Activated CD4-positive, alpha-beta T cell treated with anti-CD3 and anti-CD28 coated beads for 36 hours (primary cell): ENCODE measurements around the gene GALNT4. TPM values are rescaled to one million over a fixed set of nuclear protein-coding genes. Genes with fewer than 3 reads are reported as not detected.
A peak's percentile ranks its signal among the peaks of the same experiment; 100 is the strongest.

Source experiments
- ATAC-seq: fragments of 200-7000 bp; cut with Tn5 transposase; one replicate; pipeline ENCODE4 v1.10.0; 2021; ENCODE audit warnings: mild to moderate bottlenecking, moderate library complexity
- CTCF ChIA-PET: fragments of 350-600 bp; sonication (Branson Sonifier 250); formaldehyde crosslinking; loops from one replicate; lab custom pipeline; 2021; ENCODE audit warnings: antibody characterized with exemption; lab: Charles Lee
- POLR2A ChIA-PET: fragments of 350-600 bp; sonication (Branson Sonifier 250); formaldehyde crosslinking; loops from one replicate; lab custom pipeline; 2021; ENCODE audit warnings: antibody characterized with exemption, inconsistent platforms; lab: Charles Lee
- DNase-seq: peaks from one replicate; pipeline ENCODE4 v3.0.0-alpha.2; 2020
- H3K27ac Mint-ChIP-seq: one replicate; pipeline ENCODE4 v1.8.0; 2021; ENCODE audit warnings: mixed read lengths
- H3K27me3 Mint-ChIP-seq: one replicate; pipeline ENCODE4 v1.8.0; 2021; ENCODE audit warnings: mixed read lengths
- H3K36me3 Mint-ChIP-seq: one replicate; pipeline ENCODE4 v1.8.0; 2021; ENCODE audit warnings: low read depth, mixed read lengths
- H3K4me1 Mint-ChIP-seq: one replicate; pipeline ENCODE4 v1.8.0; 2021; ENCODE audit warnings: mixed read lengths
- H3K4me3 Mint-ChIP-seq: one replicate; pipeline ENCODE4 v1.8.0; 2021; ENCODE audit warnings: mild to moderate bottlenecking, moderate library complexity, mixed read lengths
- H3K9me3 Mint-ChIP-seq: one replicate; pipeline ENCODE4 v1.8.0; 2021; ENCODE audit warnings: low read depth, mixed read lengths
- intact Hi-C, 2 experiments: fragments of 100-400 bp; cut with DNase I in 1 of 2; cut with micrococcal nuclease in 1 of 2; formaldehyde crosslinking; loops; one replicate each; pipeline versions ENCODE4 v1.14.2 to v1.15.1; 2022 to 2024; cut with DNase I, micrococcal nuclease
- total RNA-seq, 2 experiments: library from RNA; stranded (reverse); gene quantifications; one replicate each; pipeline ENCODE4 v1.2.3, GENCODE V29; 2021

The GALNT4 gene
- total RNA-seq, 2 experiments from 2014 or later, result 3.0 to 4.6 TPM

DNA sequence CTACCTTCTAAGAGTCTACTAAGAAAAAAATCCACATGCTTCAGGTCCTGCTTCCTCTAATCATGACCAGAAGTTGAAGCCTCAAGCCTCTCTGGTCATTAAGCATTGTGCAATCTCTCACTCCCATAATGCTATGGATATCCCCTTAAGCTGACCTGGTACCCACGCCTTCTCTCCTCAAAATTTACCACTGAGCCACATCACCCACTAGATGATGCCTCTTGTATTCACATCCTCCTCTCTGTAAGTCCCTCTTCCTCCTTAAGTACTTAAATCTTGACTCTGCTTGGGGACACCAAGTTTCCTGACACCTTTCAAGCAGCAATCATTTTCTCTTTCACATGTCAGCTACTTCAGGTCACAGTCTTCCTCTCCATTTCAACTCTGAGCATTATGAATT is 9.8 kb downstream of the GALNT4 start:
- H3K4me1 Mint-ChIP-seq, result peaks cover 12% of the 10 kb centered on the region
- no peak for DNase-seq
- ChIA-PET POLR2A (no interaction called here), CTCF (interaction anchor here (1.0 kb wide), 1 partner anchor 43 kb away, joined by 3 read pairs; no protein-coding TSS in a partner anchor)
- H3K36me3 Mint-ChIP-seq, result peaks cover 2% of the 10 kb centered on the region
- intact Hi-C loops, result no loop called here
- peak; percentile 71 for ATAC-seq
- no peak overlapping the region for H3K4me3 Mint-ChIP-seq
- H3K27me3 Mint-ChIP-seq, result no peaks in the 10 kb centered on the region
- no peaks in the 10 kb centered on the region for H3K9me3 Mint-ChIP-seq
- no peak overlapping the region for H3K27ac Mint-ChIP-seq

DNA sequence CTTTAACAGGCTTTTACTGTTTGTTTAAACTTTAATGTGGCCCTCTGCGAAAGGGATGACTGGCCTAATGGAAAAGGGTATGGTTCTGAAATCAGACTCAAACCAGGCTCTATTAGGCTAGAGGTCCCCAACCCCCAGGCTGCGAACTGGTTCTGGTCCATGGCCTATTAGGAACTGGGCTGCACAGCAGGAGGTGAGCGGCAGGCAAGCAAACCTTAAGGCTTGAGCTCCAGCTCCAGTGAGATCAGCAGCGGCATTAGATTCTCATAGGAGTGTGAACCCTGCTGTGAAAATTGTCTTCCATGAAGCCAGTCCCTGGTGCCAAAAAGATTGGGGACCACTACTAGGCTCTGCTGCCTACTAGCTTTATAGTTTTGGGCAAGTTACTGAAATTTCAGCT is 11.1 kb downstream of the GALNT4 start:
- ChIA-PET CTCF (interaction anchor here (1.0 to 1.4 kb wide), 3 partner anchors 11 to 19 kb away, joined by 3 read pairs; partner anchors contain the start of gene GALNT4), POLR2A (interaction anchor here (0.6 kb wide), 1 partner anchor 443 kb away, joined by 4 read pairs; no protein-coding TSS in a partner anchor)
- no peak overlapping the region for H3K4me3 Mint-ChIP-seq
- H3K36me3 Mint-ChIP-seq, result peaks cover 4% of the 10 kb centered on the region
- DNase-seq (no peak), ATAC-seq (no peak)
- intact Hi-C loops, result no loop called here
- H3K27ac Mint-ChIP-seq, result no peak overlapping the region
- H3K9me3 Mint-ChIP-seq, result no peaks in the 10 kb centered on the region
- H3K27me3 Mint-ChIP-seq, result no peaks in the 10 kb centered on the region
- peaks cover 7% of the 10 kb centered on the region for H3K4me1 Mint-ChIP-seq

DNA sequence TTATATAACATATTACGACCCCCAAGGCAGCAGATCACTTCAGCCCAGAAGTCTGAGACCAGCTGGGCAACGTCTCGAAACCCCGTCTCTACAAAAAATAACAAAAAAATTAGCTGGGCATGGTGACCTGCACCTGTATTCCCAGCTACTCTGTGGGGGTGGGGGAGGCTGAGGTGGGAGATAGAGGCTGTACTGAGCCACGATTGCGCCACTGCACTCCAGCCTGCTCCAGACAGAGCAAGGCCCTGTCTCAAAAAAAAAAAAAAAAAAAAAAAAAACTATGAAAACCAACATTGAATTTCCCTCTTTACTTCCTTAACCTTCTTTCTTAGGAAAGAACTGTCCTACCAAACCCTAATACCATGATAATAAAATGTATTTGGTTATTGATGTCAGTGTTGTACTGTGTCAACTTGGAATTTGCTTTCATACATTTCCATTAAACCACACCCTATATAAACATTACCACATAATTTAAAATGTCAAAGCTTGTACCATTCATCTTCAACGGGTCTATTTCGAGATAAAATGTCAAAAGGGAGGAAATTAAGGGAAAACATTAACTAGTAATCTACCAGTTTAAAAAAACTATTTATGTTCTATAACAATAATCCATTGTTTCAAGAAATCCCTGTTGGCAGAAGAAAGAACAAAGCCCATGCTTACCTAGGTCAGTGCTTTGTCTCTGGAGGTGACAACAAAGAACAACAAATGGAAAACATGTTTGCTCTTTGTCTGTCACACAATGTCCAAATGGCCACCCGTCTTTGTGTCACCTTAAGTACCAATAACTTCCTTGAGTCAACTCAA is 17.4 kb downstream of the GALNT4 start:
- H3K9me3 Mint-ChIP-seq, result no peaks in the 10 kb centered on the region
- H3K36me3 Mint-ChIP-seq, result peaks cover 5% of the 10 kb centered on the region
- H3K4me1 Mint-ChIP-seq, result peaks cover 9% of the 10 kb centered on the region
- no peaks in the 10 kb centered on the region for H3K27me3 Mint-ChIP-seq
- H3K4me3 Mint-ChIP-seq, result no peak overlapping the region
- intact Hi-C loops, result no loop called here
- H3K27ac Mint-ChIP-seq, result no peak overlapping the region
- ATAC-seq (no peak), DNase-seq (no peak)
- POLR2A ChIA-PET, result no interaction called here
- CTCF ChIA-PET, result no interaction called here

DNA sequence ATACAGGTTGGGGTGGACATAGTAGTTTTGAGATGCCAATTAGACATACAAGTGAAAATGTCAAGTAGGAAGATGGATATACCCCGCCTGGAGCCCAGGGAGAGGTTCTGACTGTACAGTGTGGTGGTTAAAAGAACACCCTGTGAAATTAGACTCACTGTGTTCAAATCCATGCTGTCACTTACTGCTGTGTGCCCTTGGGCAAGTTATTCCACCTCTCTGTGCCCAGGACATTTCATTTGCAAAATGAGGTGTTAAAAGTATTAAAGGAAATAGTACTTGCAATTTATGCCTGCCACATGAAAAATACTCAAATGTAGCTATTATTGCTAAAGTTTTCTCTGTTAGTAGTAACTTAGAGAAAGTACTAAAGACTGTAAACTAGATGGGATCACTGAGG is 18.5 kb downstream of the GALNT4 start:
- ChIA-PET CTCF (interaction anchor here (1.4 kb wide), 1 partner anchor 37 kb away, joined by 3 read pairs; no protein-coding TSS in a partner anchor), POLR2A (no interaction called here)
- Mint-ChIP-seq H3K27me3 (no peaks in the 10 kb centered on the region), H3K36me3 (peaks cover 7% of the 10 kb centered on the region), H3K4me3 (no peak overlapping the region), H3K9me3 (no peaks in the 10 kb centered on the region), H3K4me1 (peaks cover 9% of the 10 kb centered on the region), H3K27ac (no peak overlapping the region)
- ATAC-seq (no peak), DNase-seq (no peak)
- intact Hi-C loops, result no loop called here

DNA sequence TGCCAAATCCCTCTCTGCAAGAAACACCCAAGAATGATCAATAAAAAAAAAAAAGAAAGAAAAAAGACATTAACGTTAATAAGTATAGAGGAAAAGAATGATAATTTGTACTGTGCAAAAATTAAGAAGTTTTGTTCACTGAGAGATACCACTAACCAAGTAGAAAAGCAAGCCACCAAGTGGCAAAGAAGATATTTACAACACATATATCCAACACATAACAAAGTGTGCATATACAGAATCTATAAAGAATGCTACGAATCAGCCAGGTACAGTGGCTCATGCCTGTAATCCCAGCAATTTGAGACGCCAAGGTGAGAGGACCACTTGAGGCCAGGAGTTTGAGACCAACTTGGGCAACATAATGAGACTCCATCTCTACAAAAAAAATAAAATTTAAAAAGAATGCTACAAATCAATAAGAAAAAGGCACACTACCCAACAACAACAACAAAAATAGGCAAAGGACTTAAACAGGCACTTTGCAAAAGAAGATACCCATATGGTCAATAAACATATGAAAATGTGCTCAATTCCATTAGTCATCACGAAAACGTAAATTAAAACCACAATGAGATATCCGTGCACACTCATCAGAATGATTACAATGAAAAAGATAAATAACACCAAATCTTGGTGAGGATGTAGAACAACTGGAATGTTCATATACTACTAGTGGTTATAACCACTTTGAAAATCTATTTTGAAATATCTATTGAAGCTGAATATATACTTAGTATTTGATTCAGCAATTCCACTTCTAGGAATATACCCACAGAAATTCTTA is 19.8 kb downstream of the GALNT4 start:
- CTCF ChIA-PET, result interaction anchor here (1.4 kb wide), 1 partner anchor 38 kb away, joined by 3 read pairs; no protein-coding TSS in a partner anchor
- peaks cover 14% of the 10 kb centered on the region for H3K36me3 Mint-ChIP-seq
- DNase-seq, result no peak
- intact Hi-C loops, result no loop called here
- no peak overlapping the region for H3K4me3 Mint-ChIP-seq
- H3K9me3 Mint-ChIP-seq, result no peaks in the 10 kb centered on the region
- ATAC-seq, result no peak
- no peaks in the 10 kb centered on the region for H3K27me3 Mint-ChIP-seq
- H3K27ac Mint-ChIP-seq, result no peak overlapping the region
- H3K4me1 Mint-ChIP-seq, result peaks cover 6% of the 10 kb centered on the region
- POLR2A ChIA-PET, result no interaction called here

DNA sequence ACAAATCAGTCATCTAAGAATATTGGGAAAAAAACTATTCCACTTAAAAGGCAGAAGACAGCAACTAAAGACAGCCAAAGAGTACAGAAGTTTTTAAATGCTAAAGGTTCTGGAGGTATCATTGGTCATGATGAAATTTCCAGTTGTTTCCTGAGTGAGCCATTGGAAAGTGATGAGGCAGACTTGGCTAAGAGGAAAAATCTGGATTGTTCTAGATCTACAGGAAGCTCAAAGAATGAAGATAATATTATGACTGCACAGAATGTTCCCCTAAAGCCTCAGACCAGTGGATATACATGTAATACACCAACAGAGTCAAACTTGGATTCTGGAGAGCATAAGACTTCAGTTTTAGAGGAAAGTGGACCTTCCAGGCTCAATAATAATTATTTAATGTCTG is 22.8 kb downstream of the GALNT4 start:
- ATAC-seq (no peak), DNase-seq (no peak)
- CTCF ChIA-PET, result interaction anchor here (1.0 kb wide), 1 partner anchor 20 kb away, joined by 3 read pairs; no protein-coding TSS in a partner anchor
- peaks cover 15% of the 10 kb centered on the region for H3K36me3 Mint-ChIP-seq
- no peaks in the 10 kb centered on the region for H3K27me3 Mint-ChIP-seq
- intact Hi-C loops, result no loop called here
- peaks cover 6% of the 10 kb centered on the region for H3K4me1 Mint-ChIP-seq
- H3K9me3 Mint-ChIP-seq, result no peaks in the 10 kb centered on the region
- H3K4me3 Mint-ChIP-seq, result no peak overlapping the region
- H3K27ac Mint-ChIP-seq, result no peak overlapping the region
- POLR2A ChIA-PET, result no interaction called here

DNA sequence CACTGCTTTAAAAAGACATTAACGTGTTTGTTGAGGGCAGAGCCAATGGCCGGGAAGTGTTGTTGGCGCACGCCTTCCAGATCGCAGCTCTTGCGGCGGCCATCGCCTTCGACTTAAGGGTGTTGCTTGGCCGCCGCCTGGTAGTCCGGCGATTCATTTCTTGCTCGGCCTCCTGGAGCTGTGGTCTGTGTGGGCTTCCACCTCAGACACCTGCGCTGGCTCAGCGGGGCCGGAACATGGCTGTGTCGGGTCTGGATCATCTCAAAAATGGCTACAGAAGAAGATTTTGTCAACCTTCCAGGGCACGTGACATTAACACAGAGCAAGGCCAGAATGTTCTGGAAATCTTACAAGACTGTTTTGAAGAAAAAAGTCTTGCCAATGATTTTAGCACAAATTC is 24.7 kb downstream of the GALNT4 start:
- Mint-ChIP-seq H3K4me3 (no peak overlapping the region), H3K27ac (no peak overlapping the region), H3K4me1 (peaks cover 9% of the 10 kb centered on the region), H3K36me3 (peaks cover 19% of the 10 kb centered on the region), H3K27me3 (no peaks in the 10 kb centered on the region), H3K9me3 (no peaks in the 10 kb centered on the region)
- ChIA-PET CTCF (no interaction called here), POLR2A (no interaction called here)
- DNase-seq (no peak), ATAC-seq (no peak)
- intact Hi-C loops, result loop anchor here in 1 of 2 experiments (10.0 kb wide), 1 partner anchor 1255 kb away; no protein-coding TSS in a partner anchor

DNA sequence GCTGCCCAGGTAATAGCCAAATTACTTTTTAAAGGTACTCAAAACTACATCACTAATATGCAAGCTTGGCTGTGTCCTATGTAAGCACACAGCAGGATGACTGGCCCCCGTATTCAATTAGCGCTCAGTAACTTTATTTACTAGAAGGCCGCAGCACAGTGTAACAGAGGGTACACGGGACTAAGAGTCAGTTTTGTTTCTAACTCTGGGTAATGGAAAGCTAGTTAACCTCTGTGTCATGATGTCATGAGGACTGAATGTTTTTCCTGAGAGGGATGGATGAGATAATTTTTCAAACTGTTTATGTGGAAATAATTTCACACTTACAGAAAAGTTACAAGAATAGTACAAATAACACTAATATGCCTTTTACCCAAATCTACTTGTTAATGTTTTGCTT is 27.1 kb downstream of the GALNT4 start:
- POLR2A ChIA-PET, result no interaction called here
- intact Hi-C loops, result loop anchor here in 1 of 2 experiments (10.0 kb wide), 1 partner anchor 1253 kb away; no protein-coding TSS in a partner anchor
- peaks cover 25% of the 10 kb centered on the region for H3K36me3 Mint-ChIP-seq
- peaks cover 27% of the 10 kb centered on the region for H3K4me1 Mint-ChIP-seq
- H3K27me3 Mint-ChIP-seq, result no peaks in the 10 kb centered on the region
- no peak overlapping the region for H3K27ac Mint-ChIP-seq
- H3K4me3 Mint-ChIP-seq, result no peak overlapping the region
- ATAC-seq (no peak), DNase-seq (no peak)
- CTCF ChIA-PET, result interaction anchor here (0.7 kb wide), 1 partner anchor 27 kb away, joined by 4 read pairs; the partner anchor contains the start of gene GALNT4
- H3K9me3 Mint-ChIP-seq, result peaks cover 2% of the 10 kb centered on the region

DNA sequence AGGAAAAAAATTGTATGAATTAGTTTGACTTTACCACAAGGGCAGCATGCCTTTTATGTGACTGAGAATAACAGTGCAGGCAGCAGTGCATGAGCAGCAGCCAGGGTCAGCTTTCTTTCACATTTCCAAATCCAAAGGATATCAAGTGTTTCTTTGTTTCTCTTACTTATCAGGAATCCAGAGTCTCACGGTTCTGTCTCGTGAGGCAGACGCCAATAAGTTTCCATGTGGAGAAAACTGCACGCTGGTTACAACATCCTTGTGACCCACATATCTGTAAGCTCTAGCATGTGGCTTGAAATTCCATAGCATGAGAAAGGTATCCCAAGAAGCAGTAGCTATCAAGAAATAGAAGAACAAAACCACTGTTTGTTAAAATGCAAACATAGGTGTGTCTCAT is 27.6 kb downstream of the GALNT4 start:
- H3K27ac Mint-ChIP-seq, result no peak overlapping the region
- intact Hi-C loops, result loop anchor here in 1 of 2 experiments (10.0 kb wide), 1 partner anchor 1252 kb away; no protein-coding TSS in a partner anchor
- H3K4me3 Mint-ChIP-seq, result no peak overlapping the region
- no peak for DNase-seq
- ChIA-PET POLR2A (no interaction called here), CTCF (interaction anchor here (0.7 to 1.1 kb wide), 3 partner anchors 25 to 28 kb away, joined by 4 read pairs; partner anchors contain the start of gene GALNT4)
- no peaks in the 10 kb centered on the region for H3K27me3 Mint-ChIP-seq
- peaks cover 25% of the 10 kb centered on the region for H3K36me3 Mint-ChIP-seq
- no peak for ATAC-seq
- peaks cover 2% of the 10 kb centered on the region for H3K9me3 Mint-ChIP-seq
- peaks cover 27% of the 10 kb centered on the region for H3K4me1 Mint-ChIP-seq

DNA sequence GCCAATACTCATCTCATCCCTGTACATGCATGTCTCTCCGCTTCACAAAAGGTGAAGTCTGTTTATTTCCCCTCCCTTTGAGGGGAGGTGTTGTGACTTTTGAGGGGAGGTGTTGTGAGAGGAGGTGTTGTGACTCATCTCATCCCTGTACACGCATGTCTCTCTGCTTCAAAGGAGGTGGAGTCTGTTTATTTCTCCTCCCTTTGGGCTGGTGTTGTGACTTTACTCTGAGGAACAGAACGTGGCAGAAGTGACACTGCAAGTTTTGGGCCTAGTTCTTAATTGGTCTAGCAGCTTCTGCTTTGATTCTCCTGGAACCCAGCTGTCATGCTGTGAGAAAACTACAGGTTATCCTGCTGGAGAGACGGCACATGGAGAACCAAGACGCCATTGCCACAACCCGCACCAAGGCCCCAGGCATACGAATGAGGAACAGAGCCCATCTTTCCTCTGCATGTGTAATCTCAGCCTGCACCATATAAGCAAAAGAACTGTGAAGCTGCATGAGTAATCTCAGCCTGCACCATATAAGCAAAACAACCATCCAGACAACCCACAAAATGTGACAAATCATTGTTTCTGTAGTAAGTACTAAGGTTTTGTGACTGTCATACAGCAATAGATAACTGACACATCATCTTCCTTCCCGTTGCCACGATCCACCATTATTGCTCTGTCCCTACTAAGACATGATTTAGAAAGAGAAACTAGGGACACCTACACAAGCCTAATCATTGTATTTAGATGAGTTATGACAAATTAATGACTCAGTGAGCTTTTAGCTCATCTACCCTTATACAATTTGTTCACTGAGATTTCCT is 30.0 kb downstream of the GALNT4 start:
- H3K36me3 Mint-ChIP-seq, result peaks cover 25% of the 10 kb centered on the region
- H3K4me3 Mint-ChIP-seq, result peak overlapping the region; percentile 28
- ATAC-seq (peak; percentile 90), DNase-seq (peak; percentile 72)
- POLR2A ChIA-PET, result interaction anchor here (0.6 to 2.3 kb wide), 6 partner anchors 31 to 456 kb away, joined by 3 to 9 read pairs (median 4); partner anchors contain the start of genes GALNT4 and POC1B
- peak overlapping the region; percentile 92 for H3K27ac Mint-ChIP-seq
- intact Hi-C loops, result loop anchor here (1.0 to 10.0 kb wide), 11 partner anchors 22 to 1250 kb away; partner anchors contain the start of genes DUSP6 (in 2 of the 2) and GALNT4 (in 2 of the 2)
- peaks cover 2% of the 10 kb centered on the region for H3K9me3 Mint-ChIP-seq
- no peaks in the 10 kb centered on the region for H3K27me3 Mint-ChIP-seq
- CTCF ChIA-PET, result interaction anchor here (0.8 to 2.4 kb wide), 8 partner anchors 19 to 251 kb away, joined by 3 to 10 read pairs (median 4); partner anchors contain the start of genes DUSP6, GALNT4 and POC1B
- H3K4me1 Mint-ChIP-seq, result peaks cover 27% of the 10 kb centered on the region
